Iris pigment epithelial cell (primary cell): ENCODE data around the gene KRT83.

ENCODE experiments used
- DNase-seq: peaks from one replicate; pipeline ENCODE4 v3.0.0-alpha.2; 2011; ENCODE audit warnings: low read depth

The KRT83 gene

GRCh38 chr12:52332381-52332780 lies 11.2 kb upstream of the KRT83 start:
- no peak for DNase-seq

- DNase-seq, result no peak
Observed at GRCh38 chr12:52331833-52332232, 10.6 kb upstream of the KRT83 start.

- DNase-seq, result no peak
Observed at GRCh38 chr12:52331039-52331438, 9.8 kb upstream of the KRT83 start.

GRCh38 chr12:52327830-52328500 lies 6.8 kb upstream of the KRT83 start:
- no peak for DNase-seq

- peak; percentile 88 for DNase-seq
Observed at GRCh38 chr12:52327052-52327829, 6.0 kb upstream of the KRT83 start.

GRCh38 chr12:52324153-52324444 lies 2.9 kb upstream of the KRT83 start:
- DNase-seq, result no peak

- DNase-seq, result no peak
Observed at GRCh38 chr12:52323416-52324152, 2.4 kb upstream of the KRT83 start.

- DNase-seq, result no peak
Observed at GRCh38 chr12:52323001-52323400, 1.8 kb upstream of the KRT83 start.

- DNase-seq, result no peak
Observed at GRCh38 chr12:52322069-52322468, 871 bp upstream of the KRT83 start.

GRCh38 chr12:52321418-52321817 lies 220 bp upstream of the KRT83 start:
- no peak for DNase-seq

- peak; percentile 3 for DNase-seq
Observed at GRCh38 chr12:52319097-52319496, 2.1 kb downstream of the KRT83 start.

GRCh38 chr12:52318241-52318990 lies 2.8 kb downstream of the KRT83 start:
- no peak for DNase-seq

GRCh38 chr12:52317468-52318052 lies 3.6 kb downstream of the KRT83 start:
- DNase-seq, result no peak

- no peak for DNase-seq
Observed at GRCh38 chr12:52316701-52317100, 4.5 kb downstream of the KRT83 start.

GRCh38 chr12:52316290-52316689 lies 4.9 kb downstream of the KRT83 start:
- no peak for DNase-seq

- DNase-seq, result peak; percentile 3
Observed at GRCh38 chr12:52315721-52316120, 5.5 kb downstream of the KRT83 start.

GRCh38 chr12:52314511-52314910 lies 6.7 kb downstream of the KRT83 start:
- DNase-seq, result no peak

- DNase-seq, result no peak
Observed at GRCh38 chr12:52313926-52314325, 7.3 kb downstream of the KRT83 start.

- no peak for DNase-seq
Observed at GRCh38 chr12:52313461-52313860, 7.7 kb downstream of the KRT83 start.

GRCh38 chr12:52312086-52312485 lies 9.1 kb downstream of the KRT83 start:
- DNase-seq, result no peak

- DNase-seq, result no peak
Observed at GRCh38 chr12:52311285-52311648, 9.9 kb downstream of the KRT83 start.

GRCh38 chr12:52310622-52311284 lies 10.4 kb downstream of the KRT83 start:
- DNase-seq, result peak; percentile 6
